Measurements from ENCODE around the gene RUFY4. TPM values are rescaled to one million over a fixed set of nuclear protein-coding genes. Genes with fewer than 3 reads are reported as not detected.

The RUFY4 gene
- total RNA-seq, 4 donors from 2014 or later: 0.60 to 0.95 TPM; not detected in 2

DNA sequence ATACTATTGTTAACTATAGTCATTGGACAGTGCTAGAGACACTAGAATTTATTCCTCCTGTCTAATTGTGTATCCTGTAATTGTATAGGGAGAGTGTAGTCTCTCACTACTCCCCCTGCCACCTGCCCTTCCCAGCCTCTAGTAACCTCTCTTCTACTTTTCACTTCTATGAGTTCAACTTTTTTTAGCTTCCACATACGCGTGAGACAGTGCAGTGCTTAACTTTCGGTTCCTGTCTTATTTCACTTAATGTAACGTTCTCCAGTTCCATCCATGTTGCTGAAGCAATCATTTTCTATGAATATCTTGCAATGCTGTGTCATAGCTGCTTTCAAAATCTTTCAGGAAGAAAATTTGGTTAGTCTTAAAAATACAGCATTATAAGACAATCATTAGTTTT, 22.8 kb upstream of the RUFY4 start:
- ATAC-seq (ENCODE audit: low FRiP score): no peak
- DNase-seq (ENCODE audit: low spot score): no peak
- TF ChIP-seq, protein P1, sequence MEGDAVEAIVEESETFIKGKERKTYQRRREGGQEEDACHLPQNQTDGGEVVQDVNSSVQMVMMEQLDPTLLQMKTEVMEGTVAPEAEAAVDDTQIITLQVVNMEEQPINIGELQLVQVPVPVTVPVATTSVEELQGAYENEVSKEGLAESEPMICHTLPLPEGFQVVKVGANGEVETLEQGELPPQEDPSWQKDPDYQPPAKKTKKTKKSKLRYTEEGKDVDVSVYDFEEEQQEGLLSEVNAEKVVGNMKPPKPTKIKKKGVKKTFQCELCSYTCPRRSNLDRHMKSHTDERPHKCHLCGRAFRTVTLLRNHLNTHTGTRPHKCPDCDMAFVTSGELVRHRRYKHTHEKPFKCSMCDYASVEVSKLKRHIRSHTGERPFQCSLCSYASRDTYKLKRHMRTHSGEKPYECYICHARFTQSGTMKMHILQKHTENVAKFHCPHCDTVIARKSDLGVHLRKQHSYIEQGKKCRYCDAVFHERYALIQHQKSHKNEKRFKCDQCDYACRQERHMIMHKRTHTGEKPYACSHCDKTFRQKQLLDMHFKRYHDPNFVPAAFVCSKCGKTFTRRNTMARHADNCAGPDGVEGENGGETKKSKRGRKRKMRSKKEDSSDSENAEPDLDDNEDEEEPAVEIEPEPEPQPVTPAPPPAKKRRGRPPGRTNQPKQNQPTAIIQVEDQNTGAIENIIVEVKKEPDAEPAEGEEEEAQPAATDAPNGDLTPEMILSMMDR (IDR thresholded peaks at IDR 0.05): no peak

DNA sequence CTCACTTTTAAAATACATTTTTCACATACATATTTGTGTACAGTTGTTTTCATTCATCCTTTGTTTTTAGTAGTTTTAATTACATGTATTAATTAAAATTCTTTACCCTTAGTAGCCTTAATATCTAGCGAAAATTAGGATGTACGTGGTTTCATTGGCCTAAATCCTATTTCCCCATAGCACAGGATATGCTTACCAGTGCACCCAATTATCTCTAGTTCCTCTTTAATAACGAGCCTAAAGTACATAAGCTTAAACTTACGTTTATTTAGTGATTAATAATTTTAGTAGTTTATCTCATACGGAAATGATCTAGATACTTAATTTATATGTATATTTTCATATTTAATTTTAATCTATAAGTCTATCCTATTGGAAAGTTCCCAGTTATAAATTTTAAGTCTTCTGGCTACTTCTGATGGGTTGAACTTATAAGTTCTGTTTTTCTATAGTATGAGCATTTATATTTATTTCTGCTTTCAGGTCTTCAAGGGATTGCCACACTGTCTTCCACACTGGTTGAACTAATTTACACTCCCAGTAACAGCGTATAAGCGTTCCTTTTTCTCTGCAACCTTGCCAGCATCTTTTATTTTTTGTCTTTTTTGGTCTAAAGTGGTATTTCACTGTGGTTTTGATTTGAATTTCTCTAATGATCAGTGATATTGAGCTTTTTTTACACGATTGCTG, 21.4 kb upstream of the RUFY4 start:
- DNase-seq (ENCODE audit: low spot score) (no peak), ATAC-seq (ENCODE audit: low FRiP score) (no peak)
- TF ChIP-seq, protein P1 (IDR thresholded peaks at IDR 0.05): no peak

DNA sequence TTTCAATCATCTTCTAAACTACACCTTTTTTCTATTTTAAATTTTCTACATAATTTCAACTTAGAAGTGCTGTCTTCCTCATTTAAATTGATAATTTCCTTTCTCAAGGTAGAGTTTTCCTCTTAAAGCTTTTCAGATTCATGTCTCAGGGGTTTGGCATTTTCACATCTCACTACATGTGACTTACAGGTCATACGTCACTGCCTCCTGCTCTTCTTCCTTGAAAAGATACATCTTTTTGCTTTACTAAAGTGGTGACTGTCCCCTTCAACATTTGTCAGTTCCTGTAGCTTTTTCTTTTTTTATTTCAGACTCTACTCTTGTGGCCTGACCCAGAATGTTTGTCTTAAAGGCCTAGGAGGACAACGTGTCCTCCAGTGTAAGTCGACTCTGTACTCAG, 17.1 kb upstream of the RUFY4 start:
- no peak for ATAC-seq (ENCODE audit: low FRiP score)
- DNase-seq (ENCODE audit: low spot score): no peak
- TF ChIP-seq, protein P1 (IDR thresholded peaks at IDR 0.05): no peak

DNA sequence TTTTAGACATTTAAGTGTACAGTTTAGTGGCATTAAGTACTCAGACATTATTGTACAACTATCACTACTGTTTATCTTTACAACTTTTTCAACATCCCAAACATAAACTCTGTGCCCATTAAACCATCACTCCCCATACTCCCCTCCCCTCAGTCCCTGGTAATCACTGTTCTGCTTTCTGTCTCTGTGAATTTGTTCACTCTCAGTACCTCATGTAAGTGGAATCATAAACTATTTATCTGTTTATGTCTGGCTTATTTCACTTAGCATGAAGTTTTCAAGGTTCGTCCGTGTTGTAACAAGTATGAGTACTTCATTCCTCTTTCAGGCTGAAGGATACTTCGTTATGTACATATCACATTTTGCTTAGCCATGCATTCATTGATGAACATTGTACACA, 9.8 kb upstream of the RUFY4 start:
- TF ChIP-seq, protein P1 (IDR thresholded peaks at IDR 0.05): no peak
- DNase-seq (ENCODE audit: low spot score): no peak
- no peak for ATAC-seq (ENCODE audit: low FRiP score)

DNA sequence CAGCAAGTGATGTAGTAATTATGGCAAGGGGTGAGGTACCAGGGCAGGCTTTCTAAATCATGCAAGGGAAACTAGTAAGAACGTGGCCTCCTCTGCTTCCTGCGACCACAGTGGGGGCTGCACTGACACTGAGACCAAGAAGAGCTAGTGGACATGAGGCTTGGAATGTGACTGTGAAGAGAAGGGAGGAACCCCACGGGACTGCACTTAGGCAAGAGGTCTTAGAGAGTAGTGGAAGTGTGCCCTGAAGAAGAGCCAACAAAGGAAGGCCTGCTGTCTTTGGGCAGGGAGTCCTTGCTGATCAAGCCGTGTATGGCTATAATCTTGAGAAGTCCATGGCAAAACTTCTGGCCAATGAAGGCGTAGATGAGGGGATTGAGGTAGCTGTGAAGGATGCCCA, 8.9 kb upstream of the RUFY4 start:
- ATAC-seq (ENCODE audit: low FRiP score) (no peak), DNase-seq (ENCODE audit: low spot score) (no peak)
- TF ChIP-seq, protein P1 (IDR thresholded peaks at IDR 0.05): no peak

DNA sequence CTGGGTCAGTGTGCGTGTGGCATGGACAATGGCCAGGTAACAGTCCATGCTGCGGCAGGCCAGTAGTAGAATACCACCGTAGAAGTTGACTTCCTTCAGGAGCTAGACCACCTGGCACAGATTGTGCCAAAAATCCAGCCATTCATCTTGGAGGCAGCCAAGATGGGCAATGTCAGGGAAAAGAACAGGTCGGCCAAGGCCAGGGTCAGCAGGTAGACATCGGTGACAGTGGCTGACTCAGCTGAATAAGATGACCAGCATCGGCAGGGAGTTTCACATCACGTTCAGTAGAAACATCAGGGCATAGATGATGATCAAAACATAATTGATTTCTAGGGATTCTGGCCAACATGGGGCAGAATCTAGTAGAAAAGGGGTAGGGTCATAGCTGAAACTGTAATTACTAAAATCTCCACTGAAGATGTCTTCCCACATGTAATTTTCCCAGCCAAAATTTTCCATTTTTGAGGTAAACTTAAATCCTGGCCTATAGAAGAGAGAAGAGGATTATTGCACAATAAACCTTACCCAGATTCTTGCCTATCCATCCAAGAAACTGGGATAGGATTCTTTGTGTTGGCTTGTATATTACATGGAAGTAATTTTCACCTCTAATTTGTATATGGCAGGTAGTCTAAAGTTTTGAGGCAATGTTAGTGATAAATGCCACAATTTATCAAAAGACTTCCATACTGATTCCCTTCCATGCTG, 7.9 kb upstream of the RUFY4 start:
- no peak for DNase-seq (ENCODE audit: low spot score)
- TF ChIP-seq, protein P1 (IDR thresholded peaks at IDR 0.05): no peak
- ATAC-seq (ENCODE audit: low FRiP score): no peak

DNA sequence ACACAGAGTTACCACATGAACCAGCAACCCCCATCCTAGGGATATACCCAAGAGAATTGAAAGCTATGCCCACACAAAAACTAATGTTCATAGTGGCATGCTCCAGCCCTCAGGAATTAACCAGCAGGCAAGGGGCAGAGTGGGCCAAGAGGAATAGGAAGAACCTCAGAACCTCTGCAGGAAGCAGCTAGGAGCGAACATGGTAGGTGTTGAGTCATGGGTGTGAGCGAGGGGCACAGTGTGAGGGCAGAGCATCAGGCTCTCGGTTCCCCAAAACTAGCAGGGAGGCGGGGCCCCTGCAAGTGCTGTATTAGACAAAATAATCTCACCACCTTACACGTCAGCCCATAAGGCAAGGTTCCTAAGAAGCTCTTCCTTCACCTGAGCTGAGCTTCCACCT, 5.6 kb upstream of the RUFY4 start:
- TF ChIP-seq, protein P1 (IDR thresholded peaks at IDR 0.05): no peak
- no peak for DNase-seq (ENCODE audit: low spot score)
- no peak for ATAC-seq (ENCODE audit: low FRiP score)
